Measurements from ENCODE around the gene CPED1.

CPED1 gene

DNA sequence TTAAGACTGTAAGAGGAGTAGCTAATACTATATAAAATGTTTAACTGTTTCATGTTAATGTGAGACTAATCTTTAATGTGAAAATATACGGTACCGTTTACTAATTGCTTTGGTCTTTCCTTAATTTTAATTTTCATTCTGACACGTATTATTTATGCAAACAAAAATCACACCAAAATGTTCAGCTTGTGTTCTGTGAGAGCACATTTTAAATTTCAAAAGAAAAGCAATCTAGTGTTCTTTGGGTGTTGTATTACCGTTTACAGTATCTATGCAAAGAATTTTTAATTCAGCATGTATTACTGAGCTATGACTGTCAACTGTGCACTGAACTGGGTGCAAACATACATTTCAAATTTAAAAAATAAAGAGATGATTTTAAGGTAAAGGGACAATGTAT lies 342.5 kb downstream of the CPED1 start:
- no peak for DNase-seq

DNA sequence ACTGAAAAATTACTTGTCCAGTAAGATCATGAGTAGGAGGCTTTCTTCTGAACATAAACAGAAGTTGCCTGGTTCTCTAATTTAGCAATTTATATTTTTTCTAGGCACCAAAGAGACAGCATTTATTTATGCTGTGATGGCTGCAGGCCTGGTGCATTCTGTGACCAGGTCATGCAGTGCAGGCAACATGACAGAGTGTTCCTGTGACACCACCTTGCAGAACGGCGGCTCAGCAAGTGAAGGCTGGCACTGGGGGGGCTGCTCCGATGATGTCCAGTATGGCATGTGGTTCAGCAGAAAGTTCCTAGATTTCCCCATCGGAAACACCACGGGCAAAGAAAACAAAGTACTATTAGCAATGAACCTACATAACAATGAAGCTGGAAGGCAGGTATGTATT lies 343.1 kb downstream of the CPED1 start:
- no peak for DNase-seq

DNA sequence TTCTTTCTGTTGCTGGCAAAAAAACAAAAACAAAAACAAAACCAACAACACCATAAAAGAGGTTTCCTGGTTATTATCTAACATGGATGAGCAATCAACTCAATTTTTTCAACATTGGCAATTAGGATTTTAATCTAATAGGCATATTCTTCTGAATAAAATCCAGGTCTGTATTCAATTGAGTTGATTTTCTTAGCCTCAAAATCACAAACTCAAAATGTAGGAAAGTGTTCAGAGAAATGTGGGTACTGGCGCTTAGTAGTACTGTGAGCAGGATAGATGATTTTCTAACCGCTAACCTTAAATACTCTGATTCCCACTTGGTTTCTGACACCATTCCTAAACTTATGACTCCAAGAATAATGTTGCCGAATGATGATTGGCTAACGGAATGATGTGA lies 345.9 kb downstream of the CPED1 start:
- no peak for DNase-seq

DNA sequence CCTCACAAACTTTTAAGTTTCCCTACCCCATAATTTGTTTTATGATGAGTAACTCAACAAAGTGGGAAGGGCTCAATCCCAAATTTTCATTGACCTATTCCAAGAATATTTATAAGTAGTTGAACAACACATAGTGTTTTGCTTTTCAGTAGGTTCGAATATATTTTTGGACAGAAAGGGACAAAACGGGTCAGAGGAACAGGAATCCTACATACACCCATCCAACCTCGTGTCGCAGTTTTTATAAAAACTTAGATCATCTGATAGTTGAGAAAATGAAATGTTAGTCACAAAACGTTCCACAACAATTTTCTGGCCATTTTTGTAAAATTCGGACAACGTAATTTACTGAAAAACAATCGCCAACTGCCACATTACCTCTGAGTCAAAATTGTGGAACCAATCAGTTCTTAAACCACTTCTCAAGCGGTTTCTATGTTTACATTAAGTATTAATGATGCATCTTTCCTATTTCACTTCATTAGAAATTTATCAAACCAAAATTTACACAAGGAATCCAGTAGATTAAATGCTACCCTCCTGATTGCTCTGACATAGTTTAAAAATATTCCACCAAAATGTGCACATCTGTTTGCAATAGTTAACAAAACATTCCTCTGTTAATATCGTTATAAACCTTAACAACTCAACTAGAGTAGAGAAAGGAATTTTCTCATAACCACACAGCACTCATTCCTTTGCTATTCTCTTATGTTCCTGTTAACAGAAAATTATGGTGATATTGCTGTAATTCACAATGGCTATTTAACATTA lies 346.6 kb downstream of the CPED1 start:
- no peak for DNase-seq

DNA sequence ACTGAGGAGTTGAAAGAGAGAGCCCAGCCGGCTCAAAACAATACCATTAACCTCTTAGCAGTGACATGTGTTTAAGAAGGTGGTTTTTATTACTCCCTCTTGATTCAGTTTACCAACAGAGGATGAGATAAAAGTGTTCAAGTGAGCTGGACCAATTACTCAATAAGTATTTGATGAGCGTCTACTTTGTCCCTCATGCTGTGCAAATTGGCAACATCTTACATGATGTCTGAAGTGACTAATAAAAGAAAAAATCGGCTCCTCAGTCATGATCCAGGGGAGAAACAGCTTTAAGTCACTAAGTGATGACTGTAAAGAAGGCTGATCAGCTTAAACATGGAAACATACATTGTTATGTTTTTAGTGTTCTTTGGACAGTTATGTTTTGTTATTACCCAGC lies 348.1 kb downstream of the CPED1 start:
- DNase-seq = no peak

DNA sequence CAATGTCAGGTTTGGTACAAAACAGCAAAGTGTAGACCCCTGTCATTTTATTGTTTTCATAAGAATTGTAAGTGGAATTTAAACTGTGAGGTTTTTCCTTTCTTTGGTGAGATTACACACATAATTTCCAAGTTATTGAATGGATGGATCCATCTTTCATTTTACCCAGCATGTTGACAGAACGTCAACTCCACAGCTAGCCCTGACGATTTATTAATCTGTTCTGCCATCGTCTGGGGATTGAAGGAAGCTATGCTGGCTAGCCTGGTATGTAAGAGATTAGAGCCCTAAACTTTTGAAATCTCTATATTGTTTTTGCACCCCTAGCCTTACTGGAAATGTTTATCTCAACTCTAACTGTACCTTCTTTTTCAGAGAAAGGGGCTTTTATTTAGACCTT lies 348.9 kb downstream of the CPED1 start:
- no peak for DNase-seq

DNA sequence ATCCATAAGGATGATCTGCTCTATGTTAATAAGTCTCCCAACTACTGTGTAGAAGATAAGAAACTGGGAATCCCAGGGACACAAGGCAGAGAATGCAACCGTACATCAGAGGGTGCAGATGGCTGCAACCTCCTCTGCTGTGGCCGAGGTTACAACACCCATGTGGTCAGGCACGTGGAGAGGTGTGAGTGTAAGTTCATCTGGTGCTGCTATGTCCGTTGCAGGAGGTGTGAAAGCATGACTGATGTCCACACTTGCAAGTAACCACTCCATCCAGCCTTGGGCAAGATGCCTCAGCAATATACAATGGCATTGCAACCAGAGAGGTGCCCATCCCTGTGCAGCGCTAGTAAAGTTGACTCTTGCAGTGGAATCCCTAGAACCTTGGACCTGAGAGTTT lies 350.6 kb downstream of the CPED1 start:
- no peak for DNase-seq

DNA sequence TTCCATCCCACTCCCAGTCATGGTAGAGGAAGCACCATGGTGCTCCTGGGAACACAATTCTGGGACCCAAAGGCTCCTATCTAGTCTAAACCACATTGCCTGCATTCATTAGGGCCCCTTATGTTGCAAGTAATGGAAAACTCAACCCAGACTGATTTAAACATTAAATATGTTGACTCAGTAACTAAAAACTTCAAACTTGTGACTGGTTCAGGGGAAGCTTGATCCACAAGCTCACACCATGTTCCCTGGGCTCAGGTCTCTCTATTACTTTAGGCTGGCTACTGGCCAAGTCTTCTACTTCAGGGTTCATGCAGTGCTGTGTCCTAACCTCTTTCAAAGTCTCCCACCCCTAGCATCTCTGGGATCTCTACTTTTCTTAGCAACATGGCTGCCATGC lies 353.4 kb downstream of the CPED1 start:
- DNase-seq = no peak

DNA sequence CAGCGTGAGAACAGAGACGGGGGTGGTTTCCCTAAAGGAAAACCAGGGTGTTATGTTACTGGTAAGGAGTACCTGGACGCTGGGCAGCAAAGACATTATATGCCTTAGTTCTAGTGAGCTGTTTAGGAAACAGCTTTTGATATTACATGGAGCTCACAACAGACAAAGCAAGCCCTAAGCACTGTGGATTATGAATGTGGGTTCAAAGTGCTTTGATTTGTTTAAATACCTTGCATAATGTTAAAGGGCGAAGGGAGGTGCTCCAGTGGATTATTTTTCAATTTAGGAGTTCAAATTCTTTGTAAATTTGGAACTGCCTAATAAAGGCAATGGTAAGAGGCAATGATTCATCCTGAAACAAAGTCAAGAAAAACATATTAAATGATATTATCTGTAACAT lies 354.1 kb downstream of the CPED1 start:
- no peak for DNase-seq

DNA sequence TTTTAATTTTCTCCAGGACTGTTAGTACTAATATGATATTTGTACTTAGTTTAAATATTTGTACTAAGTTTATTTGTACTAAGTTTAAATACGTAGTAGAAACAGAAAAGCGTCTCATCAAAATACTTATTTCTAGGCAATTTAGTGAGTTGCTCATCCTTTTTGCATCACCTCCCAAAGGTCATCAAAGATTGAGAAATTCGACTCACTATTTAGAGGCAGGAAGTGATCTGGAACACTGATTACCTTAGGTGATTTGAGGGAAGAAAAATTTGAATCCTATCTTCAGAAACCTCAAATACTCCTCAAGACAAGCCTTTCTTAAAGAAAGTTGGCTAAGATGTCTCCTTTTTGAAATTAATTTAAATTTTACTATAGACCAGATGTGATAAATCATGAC lies 354.8 kb downstream of the CPED1 start:
- DNase-seq = no peak

DNA sequence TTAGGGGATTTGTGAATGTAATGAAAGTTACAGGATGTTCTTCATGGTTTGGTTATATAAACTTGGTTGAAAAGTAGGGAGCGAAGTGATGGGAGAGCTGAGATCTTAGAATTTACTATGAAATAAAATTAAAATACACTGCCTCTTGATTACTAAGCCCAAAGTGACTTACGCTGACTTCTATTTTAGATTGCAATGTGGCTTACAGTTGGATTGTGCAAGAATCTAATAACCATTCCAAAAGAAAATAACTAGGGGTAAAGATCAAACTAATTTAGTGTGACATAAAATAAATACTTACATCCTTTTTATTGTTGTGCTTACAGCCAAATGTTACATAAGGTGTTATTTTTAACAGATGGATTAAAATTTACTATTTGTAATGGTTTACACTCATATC lies 355.6 kb downstream of the CPED1 start:
- no peak for DNase-seq

DNA sequence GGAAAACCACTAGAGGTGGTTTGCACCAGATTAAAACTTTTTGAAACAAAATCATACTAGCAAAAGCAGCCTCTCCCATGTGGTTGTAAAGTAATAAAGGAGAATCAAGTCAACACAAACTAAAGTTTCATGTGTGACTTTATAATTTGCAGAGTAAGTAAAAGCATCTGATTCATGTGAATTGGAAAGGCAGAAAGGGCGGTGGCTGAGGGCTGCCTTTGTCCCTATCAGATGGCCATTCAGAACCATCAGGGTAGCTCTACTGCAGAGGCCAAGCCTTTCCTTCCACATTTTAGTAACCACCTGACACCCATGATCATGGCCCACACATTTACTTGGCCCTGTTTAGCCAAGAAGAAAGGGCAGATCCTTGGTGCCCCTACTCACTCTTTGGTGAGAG lies 356.0 kb downstream of the CPED1 start:
- no peak for DNase-seq

Data from activated gamma-delta T cell (primary cell).